Medulla oblongata (tissue), 1 donor: ENCODE results near the gene C1QC.

Experiments
- DNase-seq: peaks from one replicate; pipeline ENCODE4 v3.0.0-alpha.2; 2015; ENCODE audit errors: extremely low spot score

The C1QC gene

GRCh38 chr1:22643381-22643780, at the start of gene C1QC:
TSS of gene C1QC (plus strand) at chr1:22643633. CDS start at chr1:22644024, 391 bp downstream.
- peak; percentile 76 for DNase-seq

- no peak for DNase-seq
These were observed 49.0 kb upstream of the C1QC start for GRCh38 chr1:22594396-22594795.

DNA sequence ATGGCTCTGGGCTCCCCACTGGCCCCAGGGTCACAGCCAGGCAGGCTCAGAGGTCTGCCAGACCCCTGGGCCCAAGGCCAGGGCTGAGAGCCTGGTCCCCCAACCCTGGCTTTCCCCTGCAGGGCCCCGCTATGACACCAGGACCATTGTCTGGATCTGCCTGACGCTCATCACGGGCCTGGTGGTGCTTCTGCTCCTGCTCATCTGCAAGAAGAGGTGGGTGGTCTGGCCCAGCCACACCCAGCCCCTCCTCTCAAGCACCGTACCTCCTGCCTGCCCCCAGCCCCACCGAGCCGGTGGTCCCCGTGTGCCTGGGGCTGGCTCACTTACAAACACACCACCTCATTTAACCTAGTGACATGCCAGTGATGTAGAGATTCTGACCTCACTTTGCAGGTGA, 48.3 kb upstream of the C1QC start:
- DNase-seq: no peak

DNA sequence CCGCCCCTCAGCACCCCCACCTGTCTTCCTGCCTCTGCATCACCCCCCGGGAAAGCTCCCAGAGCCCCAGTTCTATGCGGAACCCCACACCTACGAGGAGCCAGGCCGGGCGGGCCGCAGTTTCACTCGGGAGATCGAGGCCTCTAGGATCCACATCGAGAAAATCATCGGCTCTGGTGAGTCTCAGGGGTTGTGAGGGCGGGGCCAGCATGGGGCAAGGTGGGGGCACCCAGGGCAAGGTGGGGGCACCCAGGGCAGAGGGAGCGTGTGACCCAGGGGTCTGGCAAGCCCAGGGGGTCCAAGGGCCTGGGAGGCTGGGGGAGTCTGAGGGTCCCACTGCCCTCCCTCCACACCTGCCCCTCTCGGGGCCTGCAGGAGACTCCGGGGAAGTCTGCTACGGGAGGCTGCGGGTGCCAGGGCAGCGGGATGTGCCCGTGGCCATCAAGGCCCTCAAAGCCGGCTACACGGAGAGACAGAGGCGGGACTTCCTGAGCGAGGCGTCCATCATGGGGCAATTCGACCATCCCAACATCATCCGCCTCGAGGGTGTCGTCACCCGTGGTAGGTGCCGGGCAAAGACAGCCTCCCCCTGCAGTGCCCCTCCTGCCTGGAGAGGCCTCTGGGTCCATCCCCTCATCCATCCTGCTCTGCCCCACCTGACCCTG, 46.0 kb upstream of the C1QC start:
- no peak for DNase-seq

DNA sequence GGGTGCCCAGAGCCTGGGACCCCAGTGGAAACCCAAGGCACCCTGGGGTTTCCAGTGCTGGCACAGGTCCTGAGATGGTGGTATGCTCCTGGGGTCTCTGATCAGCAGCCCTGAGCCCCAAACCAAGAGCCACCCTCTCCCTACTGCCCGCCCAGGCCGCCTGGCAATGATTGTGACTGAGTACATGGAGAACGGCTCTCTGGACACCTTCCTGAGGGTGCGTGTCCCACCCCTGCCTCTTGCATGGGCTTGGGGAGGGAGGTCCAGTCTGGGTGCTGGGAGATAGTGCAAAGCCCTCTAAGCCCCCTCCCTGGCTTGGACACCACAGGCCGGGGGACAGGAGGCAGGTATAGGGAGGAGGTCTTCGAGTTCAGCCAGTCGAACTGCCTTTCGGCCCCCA, 45.4 kb upstream of the C1QC start:
- DNase-seq: no peak

DNA sequence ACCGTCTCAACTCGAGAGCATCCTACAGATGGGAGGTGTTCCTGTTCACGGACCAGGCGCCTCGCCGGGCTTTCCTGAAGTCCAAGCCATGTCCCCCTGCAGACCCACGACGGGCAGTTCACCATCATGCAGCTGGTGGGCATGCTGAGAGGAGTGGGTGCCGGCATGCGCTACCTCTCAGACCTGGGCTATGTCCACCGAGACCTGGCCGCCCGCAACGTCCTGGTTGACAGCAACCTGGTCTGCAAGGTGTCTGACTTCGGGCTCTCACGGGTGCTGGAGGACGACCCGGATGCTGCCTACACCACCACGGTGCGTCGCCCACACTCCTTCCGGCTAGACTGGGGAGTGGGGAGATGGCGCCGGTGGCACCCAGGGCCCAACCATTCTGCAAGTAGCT, 44.7 kb upstream of the C1QC start:
- DNase-seq: no peak

- DNase-seq: no peak
These were observed 43.2 kb upstream of the C1QC start for GRCh38 chr1:22600071-22600816.

DNA sequence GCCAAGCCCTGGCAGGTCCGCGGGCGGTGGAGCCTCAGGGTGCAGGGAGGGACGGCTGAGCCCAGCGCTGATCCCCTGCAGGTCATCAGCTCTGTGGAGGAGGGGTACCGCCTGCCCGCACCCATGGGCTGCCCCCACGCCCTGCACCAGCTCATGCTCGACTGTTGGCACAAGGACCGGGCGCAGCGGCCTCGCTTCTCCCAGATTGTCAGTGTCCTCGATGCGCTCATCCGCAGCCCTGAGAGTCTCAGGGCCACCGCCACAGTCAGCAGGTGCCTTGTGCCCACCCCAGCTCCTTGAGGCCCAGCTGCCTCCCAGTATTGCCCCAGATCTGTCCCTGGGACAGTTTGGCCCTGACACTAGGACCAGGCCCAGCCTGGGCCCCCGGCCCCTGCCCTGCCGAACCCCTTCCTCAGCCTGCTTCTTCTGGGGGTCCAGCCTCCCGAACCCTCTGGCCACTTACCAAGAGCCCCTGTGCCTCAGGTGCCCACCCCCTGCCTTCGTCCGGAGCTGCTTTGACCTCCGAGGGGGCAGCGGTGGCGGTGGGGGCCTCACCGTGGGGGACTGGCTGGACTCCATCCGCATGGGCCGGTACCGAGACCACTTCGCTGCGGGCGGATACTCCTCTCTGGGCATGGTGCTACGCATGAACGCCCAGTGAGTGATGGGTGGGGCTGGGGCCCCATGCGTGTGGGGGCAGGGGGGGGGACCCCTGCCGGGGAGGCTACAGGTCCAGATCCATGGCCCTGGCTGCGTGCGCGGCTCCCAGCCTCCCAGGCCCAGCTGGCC, 42.4 kb upstream of the C1QC start:
- no peak for DNase-seq

- no peak for DNase-seq
These were observed 41.8 kb upstream of the C1QC start for GRCh38 chr1:22601610-22602009.

DNA sequence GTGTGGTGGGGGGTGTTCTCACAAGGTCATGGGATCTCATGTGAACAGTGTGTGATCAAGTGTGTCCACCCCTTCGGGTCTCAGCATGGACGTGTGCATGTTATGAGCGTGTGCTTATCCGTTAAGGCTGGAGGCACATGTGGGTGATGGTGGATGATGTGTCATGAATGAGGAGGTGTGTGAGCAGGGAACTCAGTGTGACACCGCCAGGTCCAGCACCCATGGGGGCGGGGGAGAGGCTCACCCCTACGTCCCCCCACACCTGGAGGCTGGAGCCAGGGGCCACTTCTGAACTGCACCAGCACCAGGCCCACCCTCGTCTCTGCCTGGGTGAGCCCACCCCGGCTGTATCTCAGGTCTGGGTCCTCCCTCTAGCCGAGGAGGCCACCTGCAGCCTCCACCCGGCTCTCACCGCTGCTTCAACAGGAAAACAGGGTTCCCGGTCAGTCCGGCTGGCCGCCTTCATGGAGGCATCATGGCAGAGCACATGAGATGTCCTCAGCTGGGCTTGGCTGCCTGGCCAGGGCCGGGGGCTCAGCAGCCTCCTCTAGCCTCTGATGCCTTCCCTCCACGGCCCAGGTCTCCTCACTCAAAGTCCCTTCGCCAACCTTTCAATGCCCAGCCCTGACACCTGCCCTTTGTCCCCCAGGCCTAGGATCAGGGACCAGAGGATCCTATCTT, 41.2 kb upstream of the C1QC start:
- DNase-seq: no peak

- DNase-seq: no peak
These were observed 37.3 kb upstream of the C1QC start for GRCh38 chr1:22606161-22606560.

GRCh38 chr1:22607154-22607553, 36.3 kb upstream of the C1QC start:
- DNase-seq: no peak

- DNase-seq: no peak
These were observed 35.1 kb upstream of the C1QC start for GRCh38 chr1:22608361-22608760.

- no peak for DNase-seq
These were observed 34.1 kb upstream of the C1QC start for GRCh38 chr1:22609291-22609690.

DNA sequence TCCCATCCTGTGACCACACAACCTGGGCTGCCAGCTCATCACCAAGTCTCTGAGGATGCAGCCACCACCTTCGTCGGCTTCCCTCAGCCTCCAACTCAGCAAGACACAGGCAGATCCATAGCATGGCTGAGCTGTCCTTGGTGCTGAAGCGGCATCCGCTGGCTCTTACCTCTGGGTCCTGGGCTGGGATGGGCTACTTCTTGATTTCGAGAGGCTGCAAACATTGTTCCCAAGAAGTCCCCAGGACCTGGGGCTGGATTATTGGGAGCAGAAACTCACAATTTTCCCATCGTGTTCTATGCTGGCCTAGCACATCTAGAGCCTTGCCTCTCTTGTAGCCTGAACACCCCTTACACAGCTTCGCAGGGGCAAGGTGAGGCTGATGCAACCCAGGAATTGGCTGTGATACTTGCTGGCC, 31.9 kb upstream of the C1QC start:
- DNase-seq: peak; percentile 7

DNA sequence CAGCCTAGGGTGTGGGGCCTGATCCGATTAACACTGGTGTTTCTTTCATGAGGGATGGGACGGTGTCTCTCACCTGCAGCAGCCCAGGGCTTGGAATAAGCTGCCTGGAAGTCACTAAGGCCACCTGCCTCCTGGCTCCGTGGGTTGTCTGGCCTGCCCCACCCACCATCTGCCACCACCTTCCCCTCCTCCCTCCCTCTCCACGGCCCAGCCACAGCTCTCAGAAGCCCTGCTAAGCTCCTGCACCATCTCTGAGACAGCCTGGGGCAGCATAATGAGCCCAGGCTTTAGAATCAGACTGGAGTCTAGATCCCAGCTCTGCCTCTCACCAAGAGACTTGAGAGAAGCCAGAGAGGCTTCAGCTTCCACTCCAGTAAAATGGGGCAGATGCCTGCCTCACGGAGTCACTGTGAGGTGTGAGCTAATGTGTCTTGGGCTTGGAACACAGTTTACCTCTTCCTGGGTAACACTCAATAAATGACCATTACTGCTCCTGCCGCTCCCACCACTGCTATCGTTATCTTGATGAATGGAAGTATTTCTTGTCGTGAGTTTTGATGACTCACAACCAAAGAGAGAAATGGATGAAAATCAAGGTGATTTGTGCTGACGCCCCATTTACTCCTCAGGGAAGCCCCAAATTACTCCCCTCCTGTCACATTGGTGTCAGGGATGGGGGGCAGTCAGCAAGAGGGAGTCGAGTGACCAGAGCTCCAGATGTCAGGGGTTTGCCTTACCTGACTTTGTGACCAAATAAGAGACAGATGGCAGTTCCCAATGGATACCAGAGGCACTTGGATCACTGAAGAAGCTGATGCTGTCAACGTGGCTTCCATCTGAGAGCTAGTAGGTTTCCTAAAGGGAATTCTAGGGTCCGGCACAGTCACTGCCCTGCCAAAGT, 30.5 kb upstream of the C1QC start:
- DNase-seq: no peak

DNA sequence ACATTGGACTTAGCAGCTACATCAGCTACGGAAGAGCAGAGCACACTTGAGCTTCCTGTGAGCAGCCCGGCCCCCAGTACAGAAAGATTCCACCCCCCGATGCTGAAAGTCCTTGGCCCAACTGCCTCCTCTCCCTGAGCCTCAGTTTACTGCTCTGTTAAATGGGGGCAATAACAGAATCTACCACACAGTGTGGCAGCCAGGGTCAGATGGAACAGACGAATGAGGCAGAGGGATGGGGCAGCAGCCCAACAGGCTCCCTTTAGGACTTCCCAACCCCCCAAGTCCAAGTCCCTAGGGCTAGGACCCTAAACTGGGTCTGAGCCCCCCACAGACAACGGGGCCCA, 29.9 kb upstream of the C1QC start:
- no peak for DNase-seq

- no peak for DNase-seq
These were observed 29.5 kb upstream of the C1QC start for GRCh38 chr1:22613951-22614350.

GRCh38 chr1:22615886-22616285, 27.5 kb upstream of the C1QC start:
- no peak for DNase-seq

DNA sequence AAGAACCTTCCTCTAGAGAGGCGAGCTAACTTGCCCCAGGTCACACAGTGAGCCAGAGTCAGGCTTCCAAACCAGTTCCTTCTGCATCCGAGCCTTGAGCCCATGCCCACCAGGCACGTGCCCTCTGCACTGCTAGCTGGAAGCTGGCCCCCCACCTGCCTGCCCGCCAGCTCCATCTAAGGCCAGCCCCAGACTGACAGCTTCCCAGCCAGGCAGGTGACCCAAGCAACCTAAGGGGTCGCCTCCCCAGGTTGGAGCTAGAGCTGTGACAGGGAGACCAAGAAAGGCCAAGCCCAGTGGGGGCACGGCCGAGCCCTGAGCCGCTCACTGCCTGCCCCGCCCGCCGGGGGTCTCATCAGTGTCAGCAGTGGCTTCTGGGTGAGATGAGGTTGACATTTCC, 26.9 kb upstream of the C1QC start:
- DNase-seq: no peak

GRCh38 chr1:22618056-22618455, 25.4 kb upstream of the C1QC start:
- no peak for DNase-seq
